ENCODE measurements around the gene ANGPTL8.

- TF ChIP-seq CTCF (IDR thresholded peaks at IDR 0.05) (no peak), POLR2A (IDR thresholded peaks at IDR 0.05) (no peak)
Measured at GRCh38 chr19:11194656-11195558, 44.5 kb upstream of the ANGPTL8 start.

Measured in adrenal gland (tissue), 5 donors.